H9 (cell line): ENCODE data around the gene MXD3. TPM values are rescaled to one million over a fixed set of nuclear protein-coding genes. Genes with fewer than 3 reads are reported as not detected.

Source experiments
- DNase-seq: peaks from one replicate; pipeline ENCODE4 v3.0.0-alpha.2; 2017
- H2AFZ ChIP-seq: one replicate; pipeline ENCODE4 v1.6.1; 2013; ENCODE audit warnings: mild to moderate bottlenecking, low read length, control low read depth, moderate library complexity
- H2AK5ac ChIP-seq: 2 replicates; pipeline ENCODE4 v1.6.1; 2013; ENCODE audit warnings: low read length, control low read depth, mixed read lengths; ENCODE audit not compliant: insufficient read length
- H2BK120ac ChIP-seq: one replicate; pipeline ENCODE4 v1.6.1; 2013; ENCODE audit warnings: low read depth, mild to moderate bottlenecking, low read length, control low read depth, inconsistent platforms; ENCODE audit not compliant: poor library complexity, severe bottlenecking
- H2BK12ac ChIP-seq: 2 replicates; pipeline ENCODE4 v1.6.1; 2013; ENCODE audit warnings: low read length, control low read depth, mixed read lengths, low read depth; ENCODE audit not compliant: insufficient read length
- H2BK15ac ChIP-seq: 2 replicates; pipeline ENCODE4 v1.6.1; 2013; ENCODE audit warnings: low read depth, low read length, control low read depth
- H2BK20ac ChIP-seq: one replicate; pipeline ENCODE4 v1.6.1; 2013; ENCODE audit warnings: low read depth, mild to moderate bottlenecking, low read length, control low read depth, inconsistent platforms; ENCODE audit not compliant: poor library complexity, severe bottlenecking
- H2BK5ac ChIP-seq: 2 replicates; pipeline ENCODE4 v1.6.1; 2013; ENCODE audit warnings: low read length, control low read depth, mixed read lengths; ENCODE audit not compliant: insufficient read length
- H3K14ac ChIP-seq: 2 replicates; pipeline ENCODE4 v1.6.1; 2013; ENCODE audit warnings: low read length, control low read depth; ENCODE audit not compliant: insufficient read depth
- H3K18ac ChIP-seq: 2 replicates; pipeline ENCODE4 v1.6.1; 2013; ENCODE audit warnings: low read depth, mild to moderate bottlenecking, mixed read lengths, low read length, control low read depth; ENCODE audit not compliant: insufficient read length
- H3K23ac ChIP-seq: 2 replicates; pipeline ENCODE4 v1.6.1; 2013; ENCODE audit warnings: low read length, control low read depth, mixed read lengths, low read depth; ENCODE audit not compliant: insufficient read length
- H3K23me2 ChIP-seq: 2 replicates; pipeline ENCODE4 v1.6.1; 2013; ENCODE audit warnings: low read depth, mild to moderate bottlenecking, mixed read lengths, low read length, control low read depth; ENCODE audit not compliant: insufficient read length, poor library complexity, severe bottlenecking
- H3K27ac ChIP-seq: 2 replicates; pipeline ENCODE4 v1.5.1; 2013; ENCODE audit warnings: low read length, control low read depth, mixed read lengths, low read depth; ENCODE audit not compliant: insufficient read length
- H3K27me3 ChIP-seq: 2 replicates; pipeline ENCODE4 v1.6.1; 2013; ENCODE audit warnings: low read length, control low read depth, inconsistent platforms; ENCODE audit not compliant: insufficient read depth
- H3K4ac ChIP-seq: 2 replicates; pipeline ENCODE4 v1.6.1; 2013; ENCODE audit warnings: low read depth, mild to moderate bottlenecking, control low read depth, inconsistent platforms, low read length, moderate library complexity
- H3K4me1 ChIP-seq: 2 replicates; pipeline ENCODE4 v1.6.1; 2013; ENCODE audit warnings: low read length, control low read depth, inconsistent platforms; ENCODE audit not compliant: insufficient read depth
- H3K4me2 ChIP-seq: 2 replicates; pipeline ENCODE4 v1.6.1; 2013; ENCODE audit warnings: low read length, control low read depth, mixed read lengths; ENCODE audit not compliant: insufficient read length, insufficient read depth
- H3K56ac ChIP-seq: 2 replicates; pipeline ENCODE4 v1.6.1; 2013; ENCODE audit warnings: low read depth, mild to moderate bottlenecking, mixed read lengths, low read length, control low read depth; ENCODE audit not compliant: insufficient read length
- H3K79me1 ChIP-seq: 2 replicates; pipeline ENCODE4 v1.6.1; 2013; ENCODE audit warnings: low read depth, mild to moderate bottlenecking, moderate library complexity, low read length, control low read depth, inconsistent platforms; ENCODE audit not compliant: insufficient read depth, poor library complexity, severe bottlenecking
- H3K79me2 ChIP-seq: 2 replicates; pipeline ENCODE4 v1.6.1; 2013; ENCODE audit warnings: low read length, control low read depth, inconsistent platforms; ENCODE audit not compliant: insufficient read depth
- H3K9ac ChIP-seq: 2 replicates; pipeline ENCODE4 v1.6.1; 2013; ENCODE audit warnings: low read length, control low read depth, mixed read lengths; ENCODE audit not compliant: insufficient read length; ENCODE audit errors: extremely low read depth
- H3K9me3 ChIP-seq: one replicate; pipeline ENCODE4 v1.6.1; 2013; ENCODE audit warnings: low read depth, low read length, inconsistent platforms; ENCODE audit not compliant: control insufficient read depth
- H3T11ph ChIP-seq: one replicate; pipeline ENCODE4 v1.6.1; 2013; ENCODE audit warnings: mild to moderate bottlenecking, low read length, control low read depth, inconsistent platforms
- H4K20me1 ChIP-seq: one replicate; pipeline ENCODE4 v1.6.1; 2013; ENCODE audit not compliant: control insufficient read depth, insufficient read length, insufficient read depth
- H4K5ac ChIP-seq: 2 replicates; pipeline ENCODE4 v1.6.1; 2013; ENCODE audit warnings: low read depth, mild to moderate bottlenecking, mixed read lengths, low read length, control low read depth; ENCODE audit not compliant: insufficient read length
- H4K8ac ChIP-seq: replicated peaks from 2 replicates; pipeline ENCODE4 v1.6.1; 2013; ENCODE audit warnings: low read length, control low read depth, mixed read lengths, low read depth; ENCODE audit not compliant: insufficient read length
- H4K91ac ChIP-seq: 2 replicates; pipeline ENCODE4 v1.6.1; 2013; ENCODE audit warnings: low read depth, mild to moderate bottlenecking, moderate library complexity, mixed read lengths, low read length, control low read depth; ENCODE audit not compliant: insufficient read length
- H3K27ac Mint-ChIP-seq, 3 experiments: 2 replicates in 2 of 3; 3 replicates in 1 of 3; pipeline ENCODE4 v1.8.0; 2020 to 2021; ENCODE audit warnings: mixed read lengths in 3 of 3, mild to moderate bottlenecking in 1 of 3, moderate library complexity in 1 of 3
- H3K27me3 Mint-ChIP-seq: 2 replicates; pipeline ENCODE4 v1.8.0; 2021; ENCODE audit warnings: low read depth, mild to moderate bottlenecking, moderate library complexity, mixed read lengths
- H3K36me3 Mint-ChIP-seq, 3 experiments: 2 replicates in 2 of 3; 3 replicates in 1 of 3; pipeline ENCODE4 v1.8.0; 2020 to 2021; ENCODE audit warnings: low read depth in 3 of 3, mixed read lengths in 3 of 3; ENCODE audit not compliant: insufficient read depth in 1 of 3
- H3K4me1 Mint-ChIP-seq, 2 experiments: 2 replicates each; pipeline ENCODE4 v1.8.0; 2020; ENCODE audit warnings: mixed read lengths in 2 of 2
- H3K4me3 Mint-ChIP-seq, 2 experiments: 2 replicates in 1 of 2; 3 replicates in 1 of 2; pipeline ENCODE4 v1.8.0; 2020 to 2021; ENCODE audit warnings: mild to moderate bottlenecking in 2 of 2, mixed read lengths in 2 of 2, moderate library complexity in 1 of 2
- H3K9me3 Mint-ChIP-seq, 2 experiments: 2 replicates in 1 of 2; 3 replicates in 1 of 2; pipeline ENCODE4 v1.8.0; 2020; ENCODE audit warnings: mild to moderate bottlenecking in 2 of 2, mixed read lengths in 2 of 2, moderate library complexity in 1 of 2
- CTCF ChIP-seq: fragments of 200-600 bp; sonication (generic); conservative IDR thresholded peaks from 3 replicates; pipeline ENCODE4 v1.8.0; 2021; ENCODE audit warnings: antibody characterized with exemption, mild to moderate bottlenecking
- WGBS: extraction: QIAGEN DNeasy Blood & Tissue Kit; methylation state at CpG from one replicate; pipeline ENCODE4 v1.1.7; 2013; ENCODE audit warnings: missing lambda C conversion rate, low lambda C conversion rate, mixed read lengths; ENCODE audit not compliant: insufficient read length; ENCODE audit errors: extremely low coverage; 5-methylcytosine and 5-hydroxymethylcytosine counted together
- total RNA-seq: library from RNA; stranded (reverse); gene quantifications from 2 replicates; pipeline ENCODE4 v1.2.1, GENCODE V29; 2021

MXD3 gene
- total RNA-seq, 1 experiment from 2014 or later = 9.8 TPM

DNA sequence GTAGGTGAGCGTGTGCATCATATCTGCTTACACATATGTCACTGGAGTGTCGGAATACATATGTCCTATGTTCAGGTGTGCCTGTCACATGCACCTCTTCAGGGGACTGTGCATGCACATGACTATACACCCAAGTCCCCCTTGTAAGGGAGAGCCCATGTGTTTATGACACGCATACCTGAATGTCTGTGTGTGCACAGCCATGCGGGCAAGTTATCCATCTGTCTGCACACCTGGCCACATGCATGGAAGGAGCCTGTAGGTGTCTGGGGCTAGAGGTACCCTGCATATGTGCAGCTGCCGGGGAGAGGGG lies 45.4 kb upstream of the MXD3 start:
- Histone ChIP-seq H2BK120ac (no peak overlapping the region), H2BK12ac (no peak overlapping the region), H3K4me2 (no peak overlapping the region), H3K56ac (no peak overlapping the region), H2AK5ac (no peak overlapping the region), H3K27me3 (no peaks in the 10 kb centered on the region), H2AFZ (no peak overlapping the region), H3K18ac (no peak overlapping the region), H3K79me2 (no peaks in the 10 kb centered on the region), H3K14ac (no peak overlapping the region), H4K91ac (no peak overlapping the region), H4K5ac (no peak overlapping the region), H2BK15ac (no peak overlapping the region), H3K4ac (no peak overlapping the region), H3K79me1 (no peaks in the 10 kb centered on the region), H3K9ac (no peak overlapping the region), H4K20me1 (no peaks in the 10 kb centered on the region), H3K9me3 (no peaks in the 10 kb centered on the region), H2BK5ac (no peak overlapping the region), H3K23me2 (peaks cover 1% of the 10 kb centered on the region), H3T11ph (no peak overlapping the region), H2BK20ac (no peak overlapping the region), H3K23ac (no peak overlapping the region), H3K27ac (no peak overlapping the region), H3K4me1 (peaks cover 1% of the 10 kb centered on the region; the same call in 1 of the 2 replicates), H4K8ac (no peak overlapping the region)
- no peak for DNase-seq
- H3K27ac Mint-ChIP-seq = peak overlapping the region in 1 of 3 experiments; percentile 10; a peak in 1 of 7 replicates
- WGBS = no CpG with 5 or more reads among the region's 5 CpGs
- TF ChIP-seq CTCF = no peak
- H3K27me3 Mint-ChIP-seq = peaks cover 53% of the 10 kb centered on the region
- H3K4me1 Mint-ChIP-seq = peaks cover 6 to 12% of the 10 kb centered on the region in 2 experiments
- no peak overlapping the region for H3K4me3 Mint-ChIP-seq
- H3K36me3 Mint-ChIP-seq = no peaks in the 10 kb centered on the region
- peaks cover 3 to 4% of the 10 kb centered on the region in 2 experiments; a peak in 4 of 5 replicates for H3K9me3 Mint-ChIP-seq
